Measurements from ENCODE around the gene PCDHB16.

Gene PCDHB16

GRCh38 chr5:141234109-141234667, 52.0 kb downstream of the PCDHB16 start:
- no peak for DNase-seq

Measured in activated gamma-delta T cell (primary cell).